HepG2 (cell line): ENCODE measurements around the gene NFS1. TPM values are rescaled to one million over a fixed set of nuclear protein-coding genes. Genes with fewer than 3 reads are reported as not detected.

Source experiments
- ATAC-seq: fragments of 200-7000 bp; cut with Tn5 transposase; 3 replicates; pipeline ENCODE4 v1.9.1; 2020; ENCODE audit warnings: mild to moderate bottlenecking, moderate library complexity
- BruUV-seq: library from RNA; stranded (reverse); fragments of 400-500 nt; replicated peaks from 2 replicates; lab custom pipeline; 2021; lab: Mats Ljungman, UMichigan
- CTCF ChIA-PET: fragments of 300-600 bp; formaldehyde crosslinking; extraction: SDS; loops from one replicate; lab custom pipeline; 2021; ENCODE audit warnings: low total read pairs, inconsistent platforms, low intra/inter-chr PET ratio; lab: Yijun Ruan, JAX
- POLR2A ChIA-PET: fragments of 350-600 bp; sonication (Branson Sonifier 250); formaldehyde crosslinking; loops from one replicate; lab custom pipeline; 2020; ENCODE audit warnings: antibody characterized with exemption, inconsistent platforms; lab: Yijun Ruan, JAX
- DNase-seq: peaks from one replicate; pipeline ENCODE4 v3.0.0-alpha.2; 2015; ENCODE audit warnings: low spot score
- FAIRE-seq: peaks from 3 replicates; lab custom pipeline; 2011; peaks lifted over from hg19 to GRCh38; lab: Jason Lieb, UNC
- H2AFZ ChIP-seq: one replicate; pipeline ENCODE4 v1.6.1; 2011; ENCODE audit warnings: low read length, inconsistent platforms
- H3K27ac ChIP-seq: fragments of 300-600 bp; 3 replicates; pipeline ENCODE4 v1.8.0; 2011; ENCODE audit warnings: mixed run types, mild to moderate bottlenecking, mixed read lengths, low read length, inconsistent platforms; ENCODE audit not compliant: insufficient read depth; ENCODE audit errors: extremely low read length
- H3K27me3 ChIP-seq, 2 experiments: fragments of 200-600 bp in 1 of 2; 2 replicates in 1 of 2; 3 replicates in 1 of 2; pipeline versions ENCODE4 v1.6.0 to v1.8.0; 2011; ENCODE audit warnings: low read length in 2 of 2, mild to moderate bottlenecking in 2 of 2, moderate library complexity in 2 of 2, inconsistent platforms in 1 of 2; ENCODE audit not compliant: insufficient read depth in 2 of 2, control insufficient read depth in 1 of 2
- H3K36me3 ChIP-seq, 2 experiments: fragments of 200-600 bp in 1 of 2; replicated peaks in 1 of 2; 2 replicates in 1 of 2; 3 replicates in 1 of 2; pipeline versions ENCODE4 v1.5.1 to v1.8.0; 2011; ENCODE audit warnings: low read length in 2 of 2, inconsistent platforms in 1 of 2; ENCODE audit not compliant: insufficient read depth in 2 of 2, control insufficient read depth in 1 of 2
- H3K4me1 ChIP-seq: 2 replicates; pipeline ENCODE4 v1.5.1; 2012; ENCODE audit warnings: low read length, inconsistent platforms; ENCODE audit not compliant: insufficient read depth
- H3K4me2 ChIP-seq: 2 replicates; pipeline ENCODE4 v1.6.0; 2011; ENCODE audit warnings: low read depth, low read length, inconsistent platforms
- H3K4me3 ChIP-seq, 3 experiments: fragments of 200-600 bp in 1 of 3; sonication (generic), shearing (Covaris generic) in 1 of 3; replicated peaks in 1 of 3; 2 replicates each; pipeline ENCODE4 v1.5.1; 2011 to 2016; ENCODE audit warnings: low read length in 3 of 3, inconsistent platforms in 2 of 3, low read depth in 2 of 3, mild to moderate bottlenecking in 2 of 3, control low read depth in 1 of 3, mixed read lengths in 1 of 3; ENCODE audit not compliant: insufficient read depth in 1 of 3
- H3K79me2 ChIP-seq: one replicate; pipeline ENCODE4 v1.6.1; 2011; ENCODE audit warnings: low read length, inconsistent platforms; ENCODE audit not compliant: insufficient read depth
- H3K9ac ChIP-seq: 2 replicates; pipeline ENCODE4 v1.6.0; 2011; ENCODE audit warnings: mild to moderate bottlenecking, low read depth, low read length, inconsistent platforms; ENCODE audit not compliant: insufficient read depth
- H3K9me3 ChIP-seq: 2 replicates; pipeline ENCODE4 v1.5.1; 2012; ENCODE audit warnings: mild to moderate bottlenecking, low read length
- H4K20me1 ChIP-seq: 2 replicates; pipeline ENCODE4 v1.6.0; 2011; ENCODE audit warnings: inconsistent platforms, mild to moderate bottlenecking, low read length, moderate library complexity; ENCODE audit not compliant: insufficient read depth
- CREB1 ChIP-seq, 2 experiments: fragments of 450-650 bp in 1 of 2; IDR thresholded peaks; 2 replicates each; pipeline ENCODE4 v1.6.1; 2016 to 2017; ENCODE audit warnings: control low read depth in 1 of 2, mild to moderate bottlenecking in 1 of 2, missing compliant biosample characterization in 1 of 2, missing genetic modification characterization in 1 of 2
- DNMT3B ChIP-seq: conservative IDR thresholded peaks from 2 replicates; pipeline ENCODE4 v1.6.1; 2016; ENCODE audit warnings: missing biosample characterization, control low read depth
- DPF2 ChIP-seq: sonication (generic); formaldehyde crosslinking; IDR thresholded peaks from 2 replicates; pipeline ENCODE4 v1.4.0; 2020; ENCODE audit warnings: mild to moderate bottlenecking, low read depth, missing genetic modification reagents, borderline replicate concordance
- HMG20A ChIP-seq: IDR thresholded peaks from 2 replicates; pipeline ENCODE4 v1.6.1; 2016; ENCODE audit warnings: borderline replicate concordance
- HOXA5 ChIP-seq: sonication (generic); formaldehyde crosslinking; IDR thresholded peaks from 2 replicates; pipeline ENCODE4 v1.4.0; 2020; ENCODE audit warnings: missing genetic modification reagents
- PAF1 ChIP-seq: IDR thresholded peaks from 2 replicates; pipeline ENCODE4 v1.6.1; 2016; ENCODE audit warnings: missing genetic modification reagents, missing compliant biosample characterization
- POLR2A ChIP-seq, 2 experiments: IDR thresholded peaks; 2 replicates each; pipeline ENCODE4 v1.6.1; 2011; ENCODE audit warnings: low read depth in 2 of 2, low read length in 2 of 2, mild to moderate bottlenecking in 1 of 2, moderate library complexity in 1 of 2; ENCODE audit not compliant: insufficient read depth in 1 of 2
- SYNCRIP ChIP-seq: fragments of 200-400 bp; formaldehyde crosslinking; IDR thresholded peaks from 2 replicates; pipeline ENCODE4 v1.6.1; 2018; ENCODE audit warnings: mild to moderate bottlenecking, low read depth, low read length; ENCODE audit not compliant: insufficient read depth
- TP53 ChIP-seq: sonication (generic); formaldehyde crosslinking; conservative IDR thresholded peaks from 2 replicates; pipeline ENCODE4 v1.4.0; 2020; ENCODE audit warnings: missing genetic modification reagents
- UBTF ChIP-seq: sonication (generic); formaldehyde crosslinking; IDR thresholded peaks from 2 replicates; pipeline ENCODE4 v1.4.0; 2020; ENCODE audit warnings: mild to moderate bottlenecking, missing genetic modification reagents
- ZBTB10 ChIP-seq: sonication (generic); formaldehyde crosslinking; IDR thresholded peaks from 2 replicates; pipeline ENCODE4 v1.4.0; 2020; ENCODE audit warnings: missing genetic modification reagents, borderline replicate concordance
- ZFP1 ChIP-seq: IDR thresholded peaks from 2 replicates; pipeline ENCODE4 v1.6.1; 2016
- ZNF503 ChIP-seq: sonication (generic); formaldehyde crosslinking; IDR thresholded peaks from 2 replicates; pipeline ENCODE4 v1.4.0; 2020; ENCODE audit warnings: missing genetic modification reagents
- ZSCAN22 ChIP-seq: sonication (generic); formaldehyde crosslinking; IDR thresholded peaks from 2 replicates; pipeline ENCODE4 v1.4.0; 2020; ENCODE audit warnings: mild to moderate bottlenecking, missing genetic modification reagents
- WGBS: methylation state at CpG from one replicate; pipeline ENCODE4 v1.1.6; 2017; ENCODE audit warnings: low lambda C conversion rate; 5-methylcytosine and 5-hydroxymethylcytosine counted together
- in situ Hi-C: cut with HindIII; loops from 2 replicates; pipeline ENCODE4 v1.10.0; 2017; ENCODE audit warnings: low pct_unique_long_range_greater_than_20kb; ENCODE audit not compliant: extremely low pct_ligation_motif_present
- intact Hi-C: fragments of 100-400 bp; cut with micrococcal nuclease; formaldehyde crosslinking; loops from one replicate; pipeline ENCODE4 v1.10.0; 2022; ENCODE audit not compliant: unreplicated experiment
- polyA plus RNA-seq, 8 experiments: library from polyadenylated mRNA; depleted of rRNA in 3 of 8; stranded (reverse) in 7 of 8; unstranded in 1 of 8; fragments of >200 nt; fragmentation: Illumina TruSeq in 4 of 8; extraction: Trizol in 4 of 8; gene quantifications; 2 replicates each; pipeline versions ENCODE4 v1.2.1 to v1.2.3, GENCODE V29; 2011 to 2016; ENCODE audit warnings: low read depth in 4 of 8, missing spikeins in 1 of 8, mixed read lengths in 1 of 8; ENCODE audit not compliant: insufficient read depth in 1 of 8
- total RNA-seq, 5 experiments: library from RNA; depleted of rRNA; stranded (reverse); fragments of >200 nt; fragmentation: Illumina TruSeq; extraction: Trizol; gene quantifications; 2 replicates each; pipeline ENCODE4 v1.2.3, GENCODE V29; 2016; ENCODE audit warnings: low read depth in 1 of 5

The NFS1 gene
- total and polyA plus RNA-seq, 2 of the 13 experiments (the other 11 are each of a cell fraction or from before 2014, with no cell fraction given), result 65.9 to 88.1 TPM

GRCh38 chr20:35731469-35731788 lies 32.3 kb upstream of the NFS1 start (continued):
- TF ChIP-seq ZNF503 (0 out of 2 replicates have a peak, but pooled peaks have one; percentile 8), ZFP1 (CRISPR knock-in tag) (no peak), SYNCRIP (no peak), ZSCAN22 (CRISPR knock-in tag) (0 out of 2 replicates have a peak, but pooled peaks have one; percentile 39)

GRCh38 chr20:35730583-35731468 lies 31.7 kb upstream of the NFS1 start:
- in situ Hi-C loops (no loop called here), intact Hi-C loops (no loop called here)
- no peak for FAIRE-seq
- no peak for DNase-seq
- Histone ChIP-seq H3K4me3 (no peak overlapping the region; a peak in 1 of 6 replicates), H4K20me1 (peaks cover 97% of the 10 kb centered on the region), H3K27me3 (no peaks in the 10 kb centered on the region), H3K36me3 (peaks cover 47 to 94% of the 10 kb centered on the region in 2 experiments), H3K27ac (no peak overlapping the region), H3K9ac (no peak overlapping the region), H2AFZ (no peak overlapping the region), H3K9me3 (no peaks in the 10 kb centered on the region), H3K4me1 (peaks cover 52% of the 10 kb centered on the region), H3K4me2 (peak overlapping the region; percentile 5; the same call in 1 of the 2 replicates), H3K79me2 (peaks cover 93% of the 10 kb centered on the region)
- 91% methylated on average over 4 of the region's 4 CpGs for WGBS
- POLR2A ChIA-PET, result interaction anchor here (9.2 to 16.7 kb wide), 2 partner anchors 10 to 21 kb away, joined by 211 to 319 read pairs; partner anchors contain the start of genes NFS1, RBM39 and ROMO1
- CTCF ChIA-PET, result no interaction called here
- TSS peak; percentile 0 for BruUV-seq
- no peak for ATAC-seq
- TF ChIP-seq PAF1 (peak; percentile 42; the same call in 1 of the 2 replicates), HOXA5 (CRISPR knock-in tag) (0 out of 2 replicates have a peak, but pooled peaks have one; percentile 12), TP53 (CRISPR knock-in tag) (0 out of 2 replicates have a peak, but pooled peaks have one; percentile 13), DPF2 (CRISPR knock-in tag) (no peak), POLR2A (IDR thresholded peaks at IDR 0.05; ENCODE audit: insufficient read depth in 1 of 2, low read depth in 2 of 2, low read length in 2 of 2) (peak in 1 of 2 experiments; percentile 45; a peak in 1 of 4 replicates), HMG20A (CRISPR knock-in tag) (no peak), DNMT3B (no peak), CREB1 (IDR thresholded peaks at IDR 0.05) (no peak), CREB1 (CRISPR knock-in tag; IDR thresholded peaks at IDR 0.05) (0 out of 2 replicates have a peak, but pooled peaks have one; percentile 21), ZBTB10 (CRISPR knock-in tag) (no peak), UBTF (CRISPR knock-in tag) (no peak)
